GM23338 (cell line): ENCODE data around the gene OR11H6.

Source experiments
- CREB1 ChIP-seq: fragments of 250-450 bp; sonication (Bioruptor Pico); IDR thresholded peaks from 2 replicates; pipeline ENCODE4 v1.5.0; 2020; ENCODE audit warnings: low read depth, mild to moderate bottlenecking, moderate library complexity
- EZH2 ChIP-seq: fragments of 200-600 bp; sonication (generic); IDR thresholded peaks from one replicate; pipeline ENCODE4 v1.8.0; 2017; ENCODE audit warnings: antibody characterized with exemption, mild to moderate bottlenecking, low read depth; ENCODE audit not compliant: unreplicated experiment
- EZH2phosphoT487 ChIP-seq: fragments of 200-600 bp; sonication (generic); IDR thresholded peaks from one replicate; pipeline ENCODE4 v1.8.1; 2018; ENCODE audit warnings: antibody characterized with exemption; ENCODE audit not compliant: unreplicated experiment
- JUNB ChIP-seq: IDR thresholded peaks from one replicate; pipeline ENCODE4 v1.6.1; 2016; ENCODE audit warnings: antibody characterized with exemption; ENCODE audit not compliant: unreplicated experiment
- NANOG ChIP-seq: IDR thresholded peaks from 2 replicates; pipeline ENCODE4 v1.6.1; 2016; ENCODE audit warnings: antibody characterized with exemption, borderline replicate concordance
- POLR2AphosphoS5 ChIP-seq: IDR thresholded peaks from 2 replicates; pipeline ENCODE4 v1.6.1; 2016; ENCODE audit warnings: antibody characterized with exemption, low read depth
- STAT1 ChIP-seq: IDR thresholded peaks from one replicate; pipeline ENCODE4 v1.6.1; 2016; ENCODE audit warnings: antibody characterized with exemption; ENCODE audit not compliant: unreplicated experiment
- ZNF114 ChIP-seq: fragments of 250-450 bp; sonication (Bioruptor Pico); IDR thresholded peaks from 2 replicates; pipeline ENCODE4 v1.5.0; 2020; ENCODE audit warnings: mild to moderate bottlenecking, moderate library complexity
- ZNF331 ChIP-seq: fragments of 250-450 bp; sonication (Bioruptor Pico); IDR thresholded peaks from 2 replicates; pipeline ENCODE4 v1.5.0; 2020; ENCODE audit warnings: low read depth, mild to moderate bottlenecking, moderate library complexity
- TF ChIP-seq, protein P1 (sequence below), 2 experiments: fragments of 200-600 bp in 1 of 2; sonication (generic) in 1 of 2; conservative IDR thresholded peaks; 2 replicates each; pipeline versions ENCODE4 v1.5.1 to v1.6.1; 2016 to 2017; ENCODE audit warnings: antibody characterized with exemption in 2 of 2, low read depth in 2 of 2, mild to moderate bottlenecking in 2 of 2, moderate library complexity in 1 of 2
- TF ChIP-seq, protein P2 (sequence below): IDR thresholded peaks from one replicate; pipeline ENCODE4 v1.6.1; 2018; ENCODE audit warnings: antibody characterized with exemption; ENCODE audit not compliant: unreplicated experiment
- TF ChIP-seq, protein P3 (sequence below): IDR thresholded peaks from 2 replicates; pipeline ENCODE4 v1.6.1; 2016; ENCODE audit warnings: antibody characterized with exemption

DNA sequence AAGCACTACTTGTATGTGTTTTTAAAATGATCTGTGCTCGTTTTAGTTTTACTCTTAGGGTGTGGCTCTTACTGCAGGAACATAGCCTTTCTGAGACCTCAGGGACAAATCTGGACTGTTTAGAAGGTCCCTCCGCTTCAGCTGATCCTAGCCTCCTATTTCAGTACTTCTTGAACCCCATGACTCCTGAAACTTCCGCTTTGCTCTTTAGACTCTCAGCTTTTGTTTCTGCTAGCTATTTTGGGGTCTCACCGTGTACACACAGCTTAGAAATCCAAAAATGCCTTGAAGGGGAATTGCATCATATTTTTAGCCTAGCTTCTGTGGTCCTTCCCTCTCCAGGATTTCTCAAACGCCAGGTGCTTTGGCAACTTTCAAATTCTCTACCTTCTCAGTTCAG, 24.5 kb upstream of the OR11H6 start:
- TF ChIP-seq, protein P1, sequence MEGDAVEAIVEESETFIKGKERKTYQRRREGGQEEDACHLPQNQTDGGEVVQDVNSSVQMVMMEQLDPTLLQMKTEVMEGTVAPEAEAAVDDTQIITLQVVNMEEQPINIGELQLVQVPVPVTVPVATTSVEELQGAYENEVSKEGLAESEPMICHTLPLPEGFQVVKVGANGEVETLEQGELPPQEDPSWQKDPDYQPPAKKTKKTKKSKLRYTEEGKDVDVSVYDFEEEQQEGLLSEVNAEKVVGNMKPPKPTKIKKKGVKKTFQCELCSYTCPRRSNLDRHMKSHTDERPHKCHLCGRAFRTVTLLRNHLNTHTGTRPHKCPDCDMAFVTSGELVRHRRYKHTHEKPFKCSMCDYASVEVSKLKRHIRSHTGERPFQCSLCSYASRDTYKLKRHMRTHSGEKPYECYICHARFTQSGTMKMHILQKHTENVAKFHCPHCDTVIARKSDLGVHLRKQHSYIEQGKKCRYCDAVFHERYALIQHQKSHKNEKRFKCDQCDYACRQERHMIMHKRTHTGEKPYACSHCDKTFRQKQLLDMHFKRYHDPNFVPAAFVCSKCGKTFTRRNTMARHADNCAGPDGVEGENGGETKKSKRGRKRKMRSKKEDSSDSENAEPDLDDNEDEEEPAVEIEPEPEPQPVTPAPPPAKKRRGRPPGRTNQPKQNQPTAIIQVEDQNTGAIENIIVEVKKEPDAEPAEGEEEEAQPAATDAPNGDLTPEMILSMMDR (conservative IDR thresholded peaks at IDR 0.05; ENCODE audit: low read depth in 2 of 2): no peak
- TF ChIP-seq POLR2AphosphoS5 (no peak), NANOG (no peak), ZNF331 (CRISPR knock-in tag) (no peak), EZH2phosphoT487 (no peak), JUNB (no peak), EZH2 (no peak), CREB1 (CRISPR knock-in tag) (no peak), STAT1 (no peak), ZNF114 (CRISPR knock-in tag) (no peak)
- TF ChIP-seq, protein P2, sequence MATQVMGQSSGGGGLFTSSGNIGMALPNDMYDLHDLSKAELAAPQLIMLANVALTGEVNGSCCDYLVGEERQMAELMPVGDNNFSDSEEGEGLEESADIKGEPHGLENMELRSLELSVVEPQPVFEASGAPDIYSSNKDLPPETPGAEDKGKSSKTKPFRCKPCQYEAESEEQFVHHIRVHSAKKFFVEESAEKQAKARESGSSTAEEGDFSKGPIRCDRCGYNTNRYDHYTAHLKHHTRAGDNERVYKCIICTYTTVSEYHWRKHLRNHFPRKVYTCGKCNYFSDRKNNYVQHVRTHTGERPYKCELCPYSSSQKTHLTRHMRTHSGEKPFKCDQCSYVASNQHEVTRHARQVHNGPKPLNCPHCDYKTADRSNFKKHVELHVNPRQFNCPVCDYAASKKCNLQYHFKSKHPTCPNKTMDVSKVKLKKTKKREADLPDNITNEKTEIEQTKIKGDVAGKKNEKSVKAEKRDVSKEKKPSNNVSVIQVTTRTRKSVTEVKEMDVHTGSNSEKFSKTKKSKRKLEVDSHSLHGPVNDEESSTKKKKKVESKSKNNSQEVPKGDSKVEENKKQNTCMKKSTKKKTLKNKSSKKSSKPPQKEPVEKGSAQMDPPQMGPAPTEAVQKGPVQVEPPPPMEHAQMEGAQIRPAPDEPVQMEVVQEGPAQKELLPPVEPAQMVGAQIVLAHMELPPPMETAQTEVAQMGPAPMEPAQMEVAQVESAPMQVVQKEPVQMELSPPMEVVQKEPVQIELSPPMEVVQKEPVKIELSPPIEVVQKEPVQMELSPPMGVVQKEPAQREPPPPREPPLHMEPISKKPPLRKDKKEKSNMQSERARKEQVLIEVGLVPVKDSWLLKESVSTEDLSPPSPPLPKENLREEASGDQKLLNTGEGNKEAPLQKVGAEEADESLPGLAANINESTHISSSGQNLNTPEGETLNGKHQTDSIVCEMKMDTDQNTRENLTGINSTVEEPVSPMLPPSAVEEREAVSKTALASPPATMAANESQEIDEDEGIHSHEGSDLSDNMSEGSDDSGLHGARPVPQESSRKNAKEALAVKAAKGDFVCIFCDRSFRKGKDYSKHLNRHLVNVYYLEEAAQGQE: no peak
- TF ChIP-seq, protein P3, sequence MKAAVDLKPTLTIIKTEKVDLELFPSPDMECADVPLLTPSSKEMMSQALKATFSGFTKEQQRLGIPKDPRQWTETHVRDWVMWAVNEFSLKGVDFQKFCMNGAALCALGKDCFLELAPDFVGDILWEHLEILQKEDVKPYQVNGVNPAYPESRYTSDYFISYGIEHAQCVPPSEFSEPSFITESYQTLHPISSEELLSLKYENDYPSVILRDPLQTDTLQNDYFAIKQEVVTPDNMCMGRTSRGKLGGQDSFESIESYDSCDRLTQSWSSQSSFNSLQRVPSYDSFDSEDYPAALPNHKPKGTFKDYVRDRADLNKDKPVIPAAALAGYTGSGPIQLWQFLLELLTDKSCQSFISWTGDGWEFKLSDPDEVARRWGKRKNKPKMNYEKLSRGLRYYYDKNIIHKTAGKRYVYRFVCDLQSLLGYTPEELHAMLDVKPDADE: no peak
